PC-9 (cell line): Measurements from ENCODE around the gene MME.

Experiments used
- EZH2 ChIP-seq: fragments of 200-600 bp; sonication (generic); IDR thresholded peaks from 2 replicates; pipeline ENCODE4 v1.8.0; 2017; ENCODE audit warnings: antibody characterized with exemption, low read depth
- TF ChIP-seq, protein P1 (sequence below): fragments of 200-600 bp; sonication (generic); conservative IDR thresholded peaks from 2 replicates; pipeline ENCODE4 v1.6.1; 2017; ENCODE audit warnings: mixed run types, antibody characterized with exemption, mild to moderate bottlenecking, moderate library complexity

- TF ChIP-seq, protein P1, sequence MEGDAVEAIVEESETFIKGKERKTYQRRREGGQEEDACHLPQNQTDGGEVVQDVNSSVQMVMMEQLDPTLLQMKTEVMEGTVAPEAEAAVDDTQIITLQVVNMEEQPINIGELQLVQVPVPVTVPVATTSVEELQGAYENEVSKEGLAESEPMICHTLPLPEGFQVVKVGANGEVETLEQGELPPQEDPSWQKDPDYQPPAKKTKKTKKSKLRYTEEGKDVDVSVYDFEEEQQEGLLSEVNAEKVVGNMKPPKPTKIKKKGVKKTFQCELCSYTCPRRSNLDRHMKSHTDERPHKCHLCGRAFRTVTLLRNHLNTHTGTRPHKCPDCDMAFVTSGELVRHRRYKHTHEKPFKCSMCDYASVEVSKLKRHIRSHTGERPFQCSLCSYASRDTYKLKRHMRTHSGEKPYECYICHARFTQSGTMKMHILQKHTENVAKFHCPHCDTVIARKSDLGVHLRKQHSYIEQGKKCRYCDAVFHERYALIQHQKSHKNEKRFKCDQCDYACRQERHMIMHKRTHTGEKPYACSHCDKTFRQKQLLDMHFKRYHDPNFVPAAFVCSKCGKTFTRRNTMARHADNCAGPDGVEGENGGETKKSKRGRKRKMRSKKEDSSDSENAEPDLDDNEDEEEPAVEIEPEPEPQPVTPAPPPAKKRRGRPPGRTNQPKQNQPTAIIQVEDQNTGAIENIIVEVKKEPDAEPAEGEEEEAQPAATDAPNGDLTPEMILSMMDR = no peak
- TF ChIP-seq EZH2 = no peak
These were observed 67.5 kb downstream of the MME start for GRCh38 chr3:155147588-155147987.
